Measurements from ENCODE around the gene PPAT.

GRCh38 chr4:56391270-56391669 is 44.1 kb downstream of the PPAT start:
- TF ChIP-seq EZH2 (IDR thresholded peaks at IDR 0.05; ENCODE audit: insufficient read depth, poor library complexity, severe bottlenecking) (no peak), EZH2phosphoT487 (IDR thresholded peaks at IDR 0.05; ENCODE audit: insufficient read depth, low read depth) (no peak)

Measured in GM23248 (cell line).